Neural progenitor cell (in vitro differentiated cells): ENCODE data around the gene PHLPP1. TPM values are rescaled to one million over a fixed set of nuclear protein-coding genes. Genes with fewer than 3 reads are reported as not detected.

ENCODE experiments used
- DNase-seq: peaks from one replicate; pipeline ENCODE4 v3.0.0-alpha.2; 2016; ENCODE audit warnings: low spot score
- H2AFZ ChIP-seq: fragments of 200-600 bp; sonication (generic); replicated peaks from 2 replicates; pipeline ENCODE4 v1.6.1; 2016; ENCODE audit warnings: antibody characterized with exemption
- H3F3A ChIP-seq: fragments of 200-600 bp; sonication (generic); 2 replicates; pipeline ENCODE4 v1.6.1; 2016; ENCODE audit warnings: antibody characterized with exemption, low read depth
- H3K27ac ChIP-seq: fragments of 200-600 bp; sonication (generic); 2 replicates; pipeline ENCODE4 v1.5.1; 2016; ENCODE audit warnings: mild to moderate bottlenecking
- H3K27me3 ChIP-seq: fragments of 200-600 bp; sonication (generic); 2 replicates; pipeline ENCODE4 v1.6.1; 2016; ENCODE audit warnings: mild to moderate bottlenecking, moderate library complexity
- H3K36me3 ChIP-seq: fragments of 200-600 bp; sonication (generic); 2 replicates; pipeline ENCODE4 v1.5.1; 2016
- H3K4me1 ChIP-seq: fragments of 200-600 bp; sonication (generic); 2 replicates; pipeline ENCODE4 v1.6.1; 2016; ENCODE audit warnings: mixed run types
- H3K4me2 ChIP-seq: fragments of 200-600 bp; sonication (generic); 2 replicates; pipeline ENCODE4 v1.6.1; 2016
- H3K4me3 ChIP-seq: fragments of 200-600 bp; sonication (generic); 2 replicates; pipeline ENCODE4 v1.5.1; 2016
- H3K79me2 ChIP-seq: fragments of 200-600 bp; sonication (generic); 2 replicates; pipeline ENCODE4 v1.6.1; 2016; ENCODE audit warnings: low read depth
- H3K9ac ChIP-seq: fragments of 200-600 bp; sonication (generic); 2 replicates; pipeline ENCODE4 v1.6.1; 2016
- H3K9me3 ChIP-seq: fragments of 200-600 bp; sonication (generic); 2 replicates; pipeline ENCODE4 v1.5.1; 2016; ENCODE audit warnings: low read depth
- H4K20me1 ChIP-seq: fragments of 200-600 bp; sonication (generic); 2 replicates; pipeline ENCODE4 v1.6.1; 2016; ENCODE audit warnings: low read depth
- H3K27ac Mint-ChIP-seq: 3 replicates; pipeline ENCODE4 v1.8.0; 2021; ENCODE audit warnings: mixed read lengths
- H3K27me3 Mint-ChIP-seq: 2 replicates; pipeline ENCODE4 v1.8.0; 2022; ENCODE audit warnings: low read depth, mild to moderate bottlenecking, inconsistent platforms, moderate library complexity, mixed read lengths; ENCODE audit not compliant: insufficient read depth
- H3K36me3 Mint-ChIP-seq: 3 replicates; pipeline ENCODE4 v1.8.0; 2021; ENCODE audit warnings: mixed read lengths
- H3K4me1 Mint-ChIP-seq: 3 replicates; pipeline ENCODE4 v1.8.0; 2021; ENCODE audit warnings: mixed read lengths
- H3K4me3 Mint-ChIP-seq: 3 replicates; pipeline ENCODE4 v1.8.0; 2021; ENCODE audit warnings: mild to moderate bottlenecking, moderate library complexity, mixed read lengths
- H3K9me3 Mint-ChIP-seq: 3 replicates; pipeline ENCODE4 v1.8.0; 2020; ENCODE audit warnings: mixed read lengths
- EZH2 ChIP-seq: fragments of 200-600 bp; sonication (generic); IDR thresholded peaks from 2 replicates; pipeline ENCODE4 v1.6.1; 2017; ENCODE audit warnings: antibody characterized with exemption, mild to moderate bottlenecking, moderate library complexity
- EZH2phosphoT487 ChIP-seq: fragments of 200-600 bp; sonication (generic); IDR thresholded peaks from 2 replicates; pipeline ENCODE4 v1.6.1; 2017; ENCODE audit warnings: antibody characterized with exemption
- total RNA-seq: library from RNA; depleted of rRNA; stranded (reverse); fragments of >200 nt; gene quantifications from 2 replicates; pipeline ENCODE4 v1.2.3, GENCODE V29; 2015; ENCODE audit warnings: low replicate concordance
- TF ChIP-seq, protein P1 (sequence below): fragments of 200-600 bp; sonication (generic); IDR thresholded peaks from 2 replicates; pipeline ENCODE4 v1.5.1; 2017; ENCODE audit warnings: antibody characterized with exemption, mild to moderate bottlenecking

Gene PHLPP1
- total RNA-seq, 1 donor from 2014 or later, result 20.8 TPM

DNA sequence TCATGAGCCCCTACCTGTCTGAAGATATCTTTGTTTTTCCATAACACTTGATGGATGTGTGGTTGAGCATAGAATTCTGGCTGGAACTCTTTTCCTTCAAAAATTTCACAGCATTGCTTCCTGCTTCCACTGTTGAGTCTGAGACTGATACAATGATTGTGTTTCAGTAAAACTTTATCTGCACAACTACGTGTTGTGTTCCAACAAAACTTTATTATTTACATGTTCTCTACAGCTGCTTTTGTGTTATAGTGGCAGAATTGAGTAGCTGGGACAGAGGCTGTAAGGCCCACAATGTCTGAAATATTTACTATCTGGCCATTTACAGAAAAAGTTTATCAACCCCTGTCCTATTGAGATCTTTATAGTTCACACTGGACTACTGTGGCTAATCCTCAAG, 275.3 kb downstream of the PHLPP1 start:
- no peak overlapping the region for H2AFZ ChIP-seq
- no peak overlapping the region for H3K27ac ChIP-seq
- Mint-ChIP-seq H3K36me3 (no peaks in the 10 kb centered on the region), H3K4me1 (peaks cover 21% of the 10 kb centered on the region), H3K9me3 (no peaks in the 10 kb centered on the region), H3K27ac (no peak overlapping the region), H3K27me3 (peaks cover 6% of the 10 kb centered on the region), H3K4me3 (no peak overlapping the region)
- H3K9ac ChIP-seq, result no peak overlapping the region
- no peaks in the 10 kb centered on the region for H3K27me3 ChIP-seq
- H3K9me3 ChIP-seq, result no peaks in the 10 kb centered on the region
- no peaks in the 10 kb centered on the region for H3F3A ChIP-seq
- no peak for DNase-seq
- H3K4me1 ChIP-seq, result peaks cover 3% of the 10 kb centered on the region
- no peaks in the 10 kb centered on the region for H3K36me3 ChIP-seq
- no peaks in the 10 kb centered on the region for H4K20me1 ChIP-seq
- H3K4me3 ChIP-seq, result no peak overlapping the region
- H3K79me2 ChIP-seq, result no peaks in the 10 kb centered on the region
- no peak for TF ChIP-seq EZH2phosphoT487
- TF ChIP-seq, protein P1, sequence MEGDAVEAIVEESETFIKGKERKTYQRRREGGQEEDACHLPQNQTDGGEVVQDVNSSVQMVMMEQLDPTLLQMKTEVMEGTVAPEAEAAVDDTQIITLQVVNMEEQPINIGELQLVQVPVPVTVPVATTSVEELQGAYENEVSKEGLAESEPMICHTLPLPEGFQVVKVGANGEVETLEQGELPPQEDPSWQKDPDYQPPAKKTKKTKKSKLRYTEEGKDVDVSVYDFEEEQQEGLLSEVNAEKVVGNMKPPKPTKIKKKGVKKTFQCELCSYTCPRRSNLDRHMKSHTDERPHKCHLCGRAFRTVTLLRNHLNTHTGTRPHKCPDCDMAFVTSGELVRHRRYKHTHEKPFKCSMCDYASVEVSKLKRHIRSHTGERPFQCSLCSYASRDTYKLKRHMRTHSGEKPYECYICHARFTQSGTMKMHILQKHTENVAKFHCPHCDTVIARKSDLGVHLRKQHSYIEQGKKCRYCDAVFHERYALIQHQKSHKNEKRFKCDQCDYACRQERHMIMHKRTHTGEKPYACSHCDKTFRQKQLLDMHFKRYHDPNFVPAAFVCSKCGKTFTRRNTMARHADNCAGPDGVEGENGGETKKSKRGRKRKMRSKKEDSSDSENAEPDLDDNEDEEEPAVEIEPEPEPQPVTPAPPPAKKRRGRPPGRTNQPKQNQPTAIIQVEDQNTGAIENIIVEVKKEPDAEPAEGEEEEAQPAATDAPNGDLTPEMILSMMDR, result no peak
- no peak overlapping the region for H3K4me2 ChIP-seq

DNA sequence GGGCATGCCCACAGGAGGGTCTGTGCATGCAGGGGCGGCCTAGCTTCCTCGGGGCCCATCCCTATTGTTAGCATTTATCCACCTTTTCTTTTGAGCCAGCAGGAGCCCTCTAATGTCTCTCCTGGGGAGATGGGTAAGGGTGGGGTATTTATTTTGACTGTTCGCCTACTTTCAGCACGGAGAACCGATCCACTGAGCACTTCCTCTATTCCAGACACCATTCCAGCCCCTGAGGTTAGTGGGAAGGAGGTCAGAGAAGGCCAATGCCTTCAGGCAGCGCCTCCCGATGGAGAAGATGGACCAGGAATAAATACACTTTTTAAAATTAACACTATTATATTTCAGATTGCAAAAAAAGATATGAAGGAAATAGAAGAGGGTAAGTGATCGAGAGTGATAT, 276.0 kb downstream of the PHLPP1 start:
- Histone ChIP-seq H3K27me3 (no peaks in the 10 kb centered on the region), H3K4me2 (no peak overlapping the region), H3K27ac (no peak overlapping the region), H3K9me3 (no peaks in the 10 kb centered on the region), H2AFZ (no peak overlapping the region), H3F3A (no peaks in the 10 kb centered on the region), H3K4me1 (peaks cover 3% of the 10 kb centered on the region), H3K36me3 (no peaks in the 10 kb centered on the region), H3K79me2 (no peaks in the 10 kb centered on the region), H3K9ac (no peak overlapping the region), H4K20me1 (no peaks in the 10 kb centered on the region), H3K4me3 (no peak overlapping the region)
- Mint-ChIP-seq H3K27ac (no peak overlapping the region), H3K9me3 (no peaks in the 10 kb centered on the region), H3K36me3 (no peaks in the 10 kb centered on the region), H3K4me3 (no peak overlapping the region), H3K4me1 (peaks cover 18% of the 10 kb centered on the region), H3K27me3 (peaks cover 6% of the 10 kb centered on the region)
- TF ChIP-seq EZH2, result no peak
- TF ChIP-seq EZH2phosphoT487, result no peak
- TF ChIP-seq, protein P1, result no peak
- no peak for DNase-seq

DNA sequence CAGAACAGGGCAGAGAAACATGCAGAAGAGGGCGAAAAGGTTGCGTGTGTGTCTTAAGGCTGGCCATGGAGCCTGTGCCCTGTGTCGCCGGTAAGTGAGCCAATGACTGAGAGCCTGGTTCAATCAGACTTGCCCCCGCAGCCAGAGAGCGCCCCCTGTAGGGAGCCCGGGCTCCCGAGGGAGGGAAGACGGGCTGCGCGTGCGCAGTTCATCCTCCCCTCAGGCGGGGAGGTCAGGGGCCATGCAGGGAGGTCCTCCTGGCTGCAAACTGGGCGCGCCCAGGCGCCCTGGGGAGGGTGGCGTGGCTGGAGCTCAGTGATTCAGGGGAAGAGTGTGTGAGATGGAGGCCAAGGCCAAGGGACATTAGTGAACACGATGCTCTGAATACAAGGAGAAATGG, 276.6 kb downstream of the PHLPP1 start:
- Histone ChIP-seq H3F3A (no peaks in the 10 kb centered on the region), H3K79me2 (no peaks in the 10 kb centered on the region), H3K9me3 (no peaks in the 10 kb centered on the region), H3K4me3 (no peak overlapping the region), H3K36me3 (no peaks in the 10 kb centered on the region), H2AFZ (no peak overlapping the region), H3K4me1 (peaks cover 3% of the 10 kb centered on the region), H3K27ac (no peak overlapping the region), H3K9ac (no peak overlapping the region), H3K27me3 (no peaks in the 10 kb centered on the region), H3K4me2 (no peak overlapping the region), H4K20me1 (no peaks in the 10 kb centered on the region)
- no peaks in the 10 kb centered on the region for H3K36me3 Mint-ChIP-seq
- H3K27me3 Mint-ChIP-seq, result peaks cover 6% of the 10 kb centered on the region
- no peaks in the 10 kb centered on the region for H3K9me3 Mint-ChIP-seq
- no peak overlapping the region for H3K27ac Mint-ChIP-seq
- DNase-seq, result no peak
- no peak overlapping the region for H3K4me3 Mint-ChIP-seq
- H3K4me1 Mint-ChIP-seq, result peaks cover 15% of the 10 kb centered on the region
- no peak for TF ChIP-seq EZH2phosphoT487
- TF ChIP-seq EZH2, result no peak
- TF ChIP-seq, protein P1, result no peak
